HPDE6-E6E7 (cell line): ENCODE measurements around the gene CHMP3.
"Not testable (repeated sequence)": the region's sequence is repeated elsewhere in the genome, so short reads cannot be mapped to it uniquely, and the experiment has no call there.

ENCODE experiments used
- DNase-seq: peaks from one replicate; pipeline ENCODE4 v3.0.0; 2011; ENCODE audit warnings: missing footprints; ENCODE audit errors: extremely low spot score

Gene CHMP3

DNA sequence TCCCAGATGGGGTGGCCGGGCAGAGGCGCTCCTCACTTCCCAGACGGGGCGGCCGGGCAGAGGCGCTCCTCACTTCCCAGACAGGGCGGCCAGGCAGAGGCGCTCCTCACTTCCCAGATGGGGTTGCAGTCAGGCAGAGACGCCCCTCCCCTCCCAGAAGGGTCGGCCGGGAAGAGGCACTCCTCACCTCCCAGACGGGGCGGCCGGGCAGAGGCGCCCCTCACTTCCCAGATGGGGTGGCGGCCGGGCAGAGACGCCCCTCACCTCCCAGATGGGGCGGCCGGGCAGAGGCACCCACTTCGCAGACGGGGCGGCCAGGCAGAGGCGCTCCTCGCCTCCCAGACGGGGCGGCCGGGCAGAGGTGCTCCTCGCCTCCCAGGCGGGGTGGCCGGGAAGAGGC lies 13.8 kb downstream of the CHMP3 start:
- not testable (repeated sequence) for DNase-seq

DNA sequence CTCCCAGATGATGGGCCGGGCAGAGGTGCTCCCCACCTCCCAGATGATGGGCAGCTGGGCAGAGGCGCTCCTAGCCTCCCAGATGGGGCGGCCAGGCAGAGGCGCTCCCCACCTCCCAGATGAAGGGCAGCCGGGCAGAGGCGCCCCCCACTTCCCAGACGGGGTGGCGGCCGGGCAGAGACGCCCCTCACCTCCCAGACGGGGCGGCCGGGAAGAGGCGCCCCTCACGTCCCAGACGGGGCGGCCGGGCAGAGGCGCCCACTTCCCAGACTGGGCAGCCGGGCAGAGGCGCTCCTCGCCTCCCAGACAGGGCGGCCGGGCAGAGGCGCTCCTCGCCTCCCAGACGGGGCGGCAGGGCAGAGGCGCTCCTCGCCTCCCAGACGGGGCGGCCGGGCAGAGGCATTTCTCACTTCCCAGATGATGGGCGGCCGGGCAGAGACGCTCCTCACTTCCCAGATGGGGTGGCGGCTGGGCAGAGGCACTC lies 14.3 kb downstream of the CHMP3 start:
- DNase-seq = not testable (repeated sequence)

DNA sequence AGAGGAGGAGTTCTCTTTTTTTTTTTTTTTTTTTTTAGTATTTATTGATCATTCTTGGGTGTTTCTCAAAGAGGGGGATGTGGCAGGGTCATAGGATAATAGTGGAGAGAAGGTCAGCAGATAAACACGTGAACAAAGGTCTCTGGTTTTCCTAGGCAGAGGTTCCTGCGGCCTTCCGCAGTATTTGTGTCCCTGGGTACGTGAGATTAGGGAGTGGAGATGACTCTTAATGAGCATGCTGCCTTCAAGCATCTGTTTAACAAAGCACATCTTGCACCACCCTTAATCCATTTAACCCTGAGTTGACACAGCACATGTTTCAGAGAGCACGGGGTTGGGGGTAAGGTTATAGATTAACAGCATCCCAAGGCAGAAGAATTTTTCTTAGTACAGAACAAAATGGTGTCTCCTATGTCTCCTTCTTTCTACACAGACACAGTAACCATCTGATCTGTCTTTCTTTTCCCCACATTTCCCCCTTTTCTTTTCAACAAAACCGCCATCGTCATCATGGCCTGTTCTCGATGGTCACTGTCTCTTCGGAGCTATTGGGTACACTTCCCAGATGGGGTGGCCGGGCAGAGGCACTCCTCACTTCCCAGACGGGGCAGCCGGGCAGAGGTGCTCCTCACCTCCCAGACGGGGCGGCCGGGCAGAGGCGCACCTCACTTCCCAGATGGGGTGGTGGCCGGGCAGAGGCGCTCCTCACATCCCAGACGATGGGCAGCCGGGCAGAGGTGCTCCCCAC lies 14.9 kb downstream of the CHMP3 start:
- not testable (repeated sequence) for DNase-seq

DNA sequence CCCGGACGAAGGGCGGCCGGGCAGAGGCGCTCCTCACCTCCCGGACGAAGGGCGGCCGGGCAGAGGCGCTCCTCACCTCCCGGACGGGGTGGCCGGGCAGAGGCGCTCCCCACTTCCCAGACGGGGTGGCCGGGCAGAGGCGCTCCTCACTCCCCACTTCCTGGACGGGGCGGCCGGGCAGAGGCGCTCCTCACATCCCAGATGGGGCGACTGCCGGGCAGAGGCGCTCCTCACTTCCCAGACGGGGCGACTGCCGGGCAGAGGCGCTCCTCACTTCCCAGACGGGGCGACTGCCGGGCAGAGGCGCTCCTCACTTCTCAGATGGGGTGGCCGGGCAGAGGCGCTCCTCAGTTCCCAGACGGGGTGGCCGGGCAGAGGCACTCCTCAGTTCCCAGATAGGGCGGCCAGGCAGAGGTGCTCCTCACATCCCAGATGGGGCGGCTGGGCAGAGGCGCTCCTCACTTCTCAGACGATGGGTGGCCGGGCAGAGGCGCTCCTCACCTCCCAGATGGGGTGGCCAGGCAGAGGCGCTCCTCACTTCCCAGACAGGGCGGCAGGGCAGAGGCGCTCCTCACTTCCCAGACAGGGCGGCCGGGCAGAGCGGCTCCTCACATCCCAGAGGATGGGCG lies 17.8 kb downstream of the CHMP3 start:
- not testable (repeated sequence) for DNase-seq

GRCh38 chr2:86544278-86545099 lies 18.8 kb downstream of the CHMP3 start:
- DNase-seq = not testable (repeated sequence)

DNA sequence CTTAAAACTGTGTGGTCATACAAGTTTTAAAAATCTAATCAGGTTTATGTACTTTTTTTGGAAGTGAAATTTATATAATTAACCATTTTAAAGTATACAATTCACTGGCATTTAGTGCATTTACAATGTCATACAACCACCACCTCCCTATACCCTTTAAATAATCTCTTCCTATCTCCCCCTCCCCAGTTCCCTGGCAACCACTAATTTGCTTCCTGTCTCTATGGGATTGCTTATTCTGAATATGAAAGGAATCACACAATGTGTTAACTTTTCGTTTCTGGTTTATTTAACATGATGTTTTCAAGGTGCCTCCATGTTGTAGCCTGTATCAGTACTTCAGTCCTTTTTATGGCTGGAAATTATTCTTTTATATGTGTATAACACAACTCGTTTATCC lies 19.4 kb downstream of the CHMP3 start:
- DNase-seq = no peak

DNA sequence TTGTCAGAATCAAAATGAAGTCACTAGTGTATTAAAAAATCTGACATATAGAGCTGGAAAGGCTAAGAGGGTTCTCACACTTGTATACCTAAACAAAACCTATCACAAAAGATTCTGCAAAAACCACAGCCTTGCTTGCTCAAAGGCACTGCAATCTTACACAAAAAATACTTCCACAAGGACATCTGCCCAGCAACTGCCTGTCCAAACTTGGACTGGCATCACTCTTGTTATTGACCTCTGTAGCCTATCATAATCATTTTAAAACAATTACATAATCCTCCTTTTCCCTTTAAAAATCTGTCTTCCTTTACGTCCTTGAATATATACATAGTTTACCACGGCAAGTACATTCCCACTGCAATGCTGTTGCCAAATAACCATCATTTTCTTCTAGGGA lies 19.9 kb downstream of the CHMP3 start:
- DNase-seq = no peak

- DNase-seq = no peak
Observed at GRCh38 chr2:86542814-86543213, 20.4 kb downstream of the CHMP3 start.

DNA sequence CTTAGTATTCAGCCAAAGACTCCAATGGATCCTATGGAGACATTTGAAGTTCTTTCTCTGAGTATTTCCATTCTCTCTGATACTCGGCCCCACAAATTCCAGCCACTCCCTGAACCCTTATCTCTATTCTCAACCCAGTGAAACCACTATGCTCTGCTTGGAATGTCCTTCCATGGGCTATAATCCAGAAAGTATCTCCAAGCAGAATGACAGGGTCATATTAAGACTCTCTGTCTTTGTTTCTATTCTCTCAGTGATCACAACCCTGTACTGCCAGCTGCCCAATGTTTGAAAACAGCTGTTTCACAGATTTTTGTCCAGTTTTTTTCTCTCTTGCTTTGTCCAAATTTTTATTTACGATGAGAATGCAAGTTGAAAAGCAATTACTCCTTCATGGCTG lies 21.9 kb downstream of the CHMP3 start:
- no peak for DNase-seq

DNA sequence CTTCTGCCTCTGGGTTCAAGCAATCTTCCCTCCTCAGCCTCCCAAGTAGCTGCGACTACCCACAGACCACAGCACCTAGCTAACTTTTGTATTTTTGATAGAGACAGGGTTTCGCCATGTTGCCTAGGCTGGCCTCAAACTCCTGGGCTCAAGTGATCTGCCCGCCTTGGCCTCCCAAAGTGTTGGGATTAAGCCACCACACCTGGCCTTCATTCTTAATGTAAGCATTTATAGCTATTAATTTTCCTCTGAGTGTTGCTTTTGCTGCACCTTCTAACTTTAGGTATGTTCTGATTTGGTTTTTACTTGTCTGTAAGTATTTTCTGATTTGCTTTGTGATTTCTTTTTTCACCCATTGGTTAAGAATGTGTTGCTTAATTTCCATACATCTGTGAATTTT lies 29.7 kb downstream of the CHMP3 start:
- no peak for DNase-seq

GRCh38 chr2:86525421-86526340 lies 37.6 kb downstream of the CHMP3 start:
- DNase-seq = no peak

GRCh38 chr2:86523491-86523890 lies 39.8 kb downstream of the CHMP3 start:
- no peak for DNase-seq

DNA sequence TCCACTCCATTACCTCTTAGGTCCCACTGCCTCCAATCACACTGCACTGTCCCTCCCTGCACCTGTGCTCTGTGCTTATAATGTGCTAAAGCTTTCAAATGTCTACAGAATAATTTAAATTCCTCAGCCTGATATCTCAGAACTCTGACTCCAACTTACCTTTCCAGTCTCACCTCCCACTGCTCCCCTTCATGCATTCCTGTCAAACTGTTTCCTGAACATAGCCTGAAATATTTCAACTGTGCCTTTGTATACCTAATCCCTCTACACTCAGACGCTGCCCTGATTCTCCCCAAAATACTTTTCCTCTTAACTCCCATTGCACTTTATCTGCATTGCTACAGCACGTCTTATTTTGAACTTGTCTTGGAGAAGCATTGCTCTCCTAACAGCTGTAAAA lies 40.5 kb downstream of the CHMP3 start:
- DNase-seq = no peak

GRCh38 chr2:86521922-86522321 lies 41.3 kb downstream of the CHMP3 start:
- DNase-seq = no peak

GRCh38 chr2:86520153-86520552 lies 43.1 kb downstream of the CHMP3 start:
- DNase-seq = no peak

GRCh38 chr2:86519349-86519748 lies 43.9 kb downstream of the CHMP3 start:
- DNase-seq = no peak

DNA sequence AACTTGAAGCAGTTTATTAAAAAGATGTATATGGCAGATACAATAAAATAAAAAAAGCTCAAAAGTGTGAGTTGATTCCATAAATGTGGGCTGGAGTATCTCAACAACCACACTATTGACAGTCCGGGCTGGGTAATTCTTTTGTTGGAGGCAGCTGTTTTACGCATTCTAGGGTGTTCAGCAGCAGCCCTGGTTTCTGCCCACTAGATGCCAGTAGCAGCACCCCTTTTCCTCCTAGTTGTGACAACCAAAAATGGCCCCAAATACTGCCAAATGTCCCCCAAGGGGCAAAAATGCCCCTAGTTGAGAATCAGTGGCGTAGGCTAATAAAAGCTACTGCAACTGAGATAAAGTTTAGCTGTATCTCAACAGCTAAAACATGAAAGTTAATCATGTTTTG lies 44.8 kb downstream of the CHMP3 start:
- no peak for DNase-seq

DNA sequence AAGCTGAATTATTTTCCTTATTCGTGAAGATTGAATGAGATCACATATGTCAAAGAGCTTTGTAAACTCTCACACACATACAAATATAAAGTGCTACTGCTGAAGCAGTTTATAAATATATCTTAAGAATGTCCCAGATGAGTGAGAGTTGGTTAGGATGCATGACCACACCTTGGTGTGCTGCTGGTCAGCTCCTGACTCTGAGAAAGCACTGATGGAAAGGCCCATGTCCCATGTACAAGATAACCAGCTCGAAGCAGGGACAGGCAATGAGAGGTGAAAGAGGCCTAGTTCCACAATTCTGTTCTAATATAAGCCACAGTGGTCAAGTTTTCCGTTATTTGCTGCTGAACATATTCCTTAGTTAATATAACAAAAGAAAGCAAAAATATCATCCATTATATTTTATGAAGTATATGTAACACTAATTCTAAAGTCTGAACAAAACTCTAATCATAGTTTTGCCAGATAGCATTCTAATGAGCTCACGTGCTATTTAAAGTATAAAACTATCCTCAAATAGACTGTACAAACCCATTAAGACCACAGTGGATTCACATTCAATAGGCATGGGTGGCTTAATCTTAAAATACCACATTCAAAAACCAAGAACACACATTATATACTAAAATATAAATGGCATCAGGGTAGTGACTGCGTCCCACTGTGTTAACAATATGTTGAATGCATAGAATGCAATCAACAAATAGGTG lies 49.1 kb downstream of the CHMP3 start:
- no peak for DNase-seq

DNA sequence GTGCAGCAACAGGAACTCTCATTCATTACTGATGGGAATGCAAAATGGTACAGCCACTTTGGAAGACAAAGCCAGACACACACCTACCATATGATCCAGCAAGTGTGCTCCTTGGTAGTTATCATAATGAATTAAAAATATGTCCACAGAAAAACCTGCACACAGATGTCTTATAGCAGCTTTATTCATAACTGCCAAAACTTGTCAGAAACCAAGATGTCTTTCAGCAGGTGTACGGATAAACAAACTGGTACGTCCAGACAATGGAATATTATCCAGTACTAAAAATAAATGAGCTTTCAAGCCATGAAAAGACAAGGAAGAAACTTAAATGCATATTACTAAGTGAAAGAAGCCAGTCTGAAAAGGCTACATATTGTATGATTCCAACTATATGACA lies 50.4 kb downstream of the CHMP3 start:
- no peak for DNase-seq

DNA sequence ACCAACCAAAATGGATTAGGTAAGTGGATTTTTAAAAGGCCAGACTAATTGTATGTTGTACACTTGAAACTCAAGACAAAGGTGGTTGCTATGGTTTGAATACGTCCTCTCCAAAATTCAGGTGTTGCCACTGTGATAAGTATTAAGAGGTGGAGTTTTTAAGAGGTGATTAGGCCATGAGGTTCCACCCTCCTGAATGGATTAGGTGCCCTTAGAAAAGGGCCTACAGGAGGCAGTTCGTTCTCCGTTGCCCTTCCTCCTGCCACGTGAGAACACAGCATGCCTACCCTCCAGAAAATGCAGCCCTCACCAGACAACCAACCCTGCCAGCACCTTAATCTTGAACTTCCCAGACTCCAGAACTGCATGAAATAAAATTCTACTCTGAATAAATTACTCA lies 51.2 kb downstream of the CHMP3 start:
- DNase-seq = no peak

- DNase-seq = no peak
Observed at GRCh38 chr2:86510436-86510933, 52.8 kb downstream of the CHMP3 start.
